ENCODE results near the gene CEBPB.
A peak's percentile ranks its signal among the peaks of the same experiment; 100 is the strongest.

The CEBPB gene

GRCh38 chr20:50188879-50189680, 1.6 kb upstream of the CEBPB start:
- no peak overlapping the region for H3K27ac ChIP-seq
- no peak overlapping the region for H2AFZ ChIP-seq
- H3K79me2 ChIP-seq, result peaks cover 6% of the 10 kb centered on the region
- no peak for TF ChIP-seq CTCF (IDR thresholded peaks at IDR 0.05)
- H3K4me1 ChIP-seq, result peaks cover 8% of the 10 kb centered on the region
- H3K4me3 ChIP-seq (ENCODE audit: low read depth, low read length), result no peak overlapping the region
- no peaks in the 10 kb centered on the region for H3K9me3 ChIP-seq (ENCODE audit: control insufficient read depth, low read length)
- H3K27me3 ChIP-seq (ENCODE audit: control insufficient read depth, insufficient read depth, low read length), result no peaks in the 10 kb centered on the region
- no peaks in the 10 kb centered on the region for H3K36me3 ChIP-seq (ENCODE audit: control insufficient read depth, insufficient read depth, low read length)
- no peak overlapping the region for H3K4me2 ChIP-seq (ENCODE audit: low read length)
- H3K9ac ChIP-seq, result no peak overlapping the region

- Histone ChIP-seq H3K27me3 (ENCODE audit: control insufficient read depth, insufficient read depth, low read length) (no peaks in the 10 kb centered on the region), H3K79me2 (peaks cover 6% of the 10 kb centered on the region), H3K36me3 (ENCODE audit: control insufficient read depth, insufficient read depth, low read length) (no peaks in the 10 kb centered on the region), H3K4me3 (ENCODE audit: low read depth, low read length) (peak overlapping the region; percentile 66), H3K27ac (no peak overlapping the region), H3K4me1 (peaks cover 8% of the 10 kb centered on the region), H3K9me3 (ENCODE audit: control insufficient read depth, low read length) (no peaks in the 10 kb centered on the region), H3K9ac (no peak overlapping the region), H3K4me2 (ENCODE audit: low read length) (peak overlapping the region; percentile 69), H2AFZ (peak overlapping the region; percentile 83)
- TF ChIP-seq CTCF (IDR thresholded peaks at IDR 0.05), result no peak
These were observed 864 bp upstream of the CEBPB start for GRCh38 chr20:50189681-50190250.

DNA sequence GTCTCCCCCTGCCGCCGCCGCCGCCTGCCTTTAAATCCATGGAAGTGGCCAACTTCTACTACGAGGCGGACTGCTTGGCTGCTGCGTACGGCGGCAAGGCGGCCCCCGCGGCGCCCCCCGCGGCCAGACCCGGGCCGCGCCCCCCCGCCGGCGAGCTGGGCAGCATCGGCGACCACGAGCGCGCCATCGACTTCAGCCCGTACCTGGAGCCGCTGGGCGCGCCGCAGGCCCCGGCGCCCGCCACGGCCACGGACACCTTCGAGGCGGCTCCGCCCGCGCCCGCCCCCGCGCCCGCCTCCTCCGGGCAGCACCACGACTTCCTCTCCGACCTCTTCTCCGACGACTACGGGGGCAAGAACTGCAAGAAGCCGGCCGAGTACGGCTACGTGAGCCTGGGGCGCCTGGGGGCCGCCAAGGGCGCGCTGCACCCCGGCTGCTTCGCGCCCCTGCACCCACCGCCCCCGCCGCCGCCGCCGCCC, 474 bp downstream of the CEBPB start:
- Histone ChIP-seq H3K4me3 (ENCODE audit: low read depth, low read length) (peak overlapping the region; percentile 81), H2AFZ (peak overlapping the region; percentile 83), H3K9me3 (ENCODE audit: control insufficient read depth, low read length) (no peaks in the 10 kb centered on the region), H3K4me2 (ENCODE audit: low read length) (peak overlapping the region; percentile 80), H3K9ac (peak overlapping the region; percentile 49), H3K36me3 (ENCODE audit: control insufficient read depth, insufficient read depth, low read length) (no peaks in the 10 kb centered on the region), H3K79me2 (peaks cover 6% of the 10 kb centered on the region), H3K4me1 (peaks cover 8% of the 10 kb centered on the region), H3K27me3 (ENCODE audit: control insufficient read depth, insufficient read depth, low read length) (no peaks in the 10 kb centered on the region), H3K27ac (peak overlapping the region; percentile 93)
- no peak for TF ChIP-seq CTCF (IDR thresholded peaks at IDR 0.05)

DNA sequence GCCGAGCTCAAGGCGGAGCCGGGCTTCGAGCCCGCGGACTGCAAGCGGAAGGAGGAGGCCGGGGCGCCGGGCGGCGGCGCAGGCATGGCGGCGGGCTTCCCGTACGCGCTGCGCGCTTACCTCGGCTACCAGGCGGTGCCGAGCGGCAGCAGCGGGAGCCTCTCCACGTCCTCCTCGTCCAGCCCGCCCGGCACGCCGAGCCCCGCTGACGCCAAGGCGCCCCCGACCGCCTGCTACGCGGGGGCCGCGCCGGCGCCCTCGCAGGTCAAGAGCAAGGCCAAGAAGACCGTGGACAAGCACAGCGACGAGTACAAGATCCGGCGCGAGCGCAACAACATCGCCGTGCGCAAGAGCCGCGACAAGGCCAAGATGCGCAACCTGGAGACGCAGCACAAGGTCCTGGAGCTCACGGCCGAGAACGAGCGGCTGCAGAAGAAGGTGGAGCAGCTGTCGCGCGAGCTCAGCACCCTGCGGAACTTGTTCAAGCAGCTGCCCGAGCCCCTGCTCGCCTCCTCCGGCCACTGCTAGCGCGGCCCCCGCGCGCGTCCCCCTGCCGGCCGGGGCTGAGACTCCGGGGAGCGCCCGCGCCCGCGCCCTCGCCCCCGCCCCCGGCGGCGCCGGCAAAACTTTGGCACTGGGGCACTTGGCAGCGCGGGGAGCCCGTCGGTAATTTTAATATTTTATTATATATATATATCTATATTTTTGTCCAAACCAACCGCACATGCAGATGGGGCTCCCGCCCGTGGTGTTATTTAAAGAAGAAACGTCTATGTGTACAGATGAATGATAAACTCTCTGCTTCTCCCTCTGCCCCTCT, 1.1 kb downstream of the CEBPB start:
- Histone ChIP-seq H3K4me2 (ENCODE audit: low read length) (peak overlapping the region; percentile 72), H3K4me3 (ENCODE audit: low read depth, low read length) (peak overlapping the region; percentile 81), H3K27ac (peak overlapping the region; percentile 93), H3K9ac (peak overlapping the region; percentile 57), H3K27me3 (ENCODE audit: control insufficient read depth, insufficient read depth, low read length) (no peaks in the 10 kb centered on the region), H2AFZ (peak overlapping the region; percentile 90), H3K36me3 (ENCODE audit: control insufficient read depth, insufficient read depth, low read length) (no peaks in the 10 kb centered on the region), H3K79me2 (peaks cover 6% of the 10 kb centered on the region), H3K4me1 (peaks cover 8% of the 10 kb centered on the region), H3K9me3 (ENCODE audit: control insufficient read depth, low read length) (no peaks in the 10 kb centered on the region)
- peak; percentile 5 for TF ChIP-seq CTCF (IDR thresholded peaks at IDR 0.05)

Measured in parathyroid adenoma (tissue), 2 donors.